Vagina (tissue), 2 donors: Measurements from ENCODE around the gene SLC30A4. TPM values are rescaled to one million over a fixed set of nuclear protein-coding genes. Genes with fewer than 3 reads are reported as not detected.
A peak's percentile ranks its signal among the peaks of the same experiment; 100 is the strongest.

Experiments used
- DNase-seq, 2 donors: peaks; one replicate each; pipeline ENCODE4 v3.0.0-alpha.2; 2017; ENCODE audit errors: extremely low spot score in 2 of 2
- H3K27ac ChIP-seq: fragments of 200-600 bp; sonication (generic); one replicate; pipeline ENCODE4 v1.5.1; 2019
- H3K27me3 ChIP-seq: fragments of 200-600 bp; sonication (generic); one replicate; pipeline ENCODE4 v1.5.1; 2019
- H3K36me3 ChIP-seq, 2 donors: fragments of 200-600 bp; sonication (generic); one replicate each; pipeline ENCODE4 v1.5.1; 2017 to 2019
- H3K4me1 ChIP-seq: fragments of 200-600 bp; sonication (generic); one replicate; pipeline ENCODE4 v1.5.1; 2019
- H3K4me3 ChIP-seq, 2 donors: fragments of 200-600 bp; sonication (generic); 1 replicate in 1 of 2; 2 replicates in 1 of 2; pipeline ENCODE4 v1.5.1; 2016 to 2019
- H3K9me3 ChIP-seq: fragments of 200-600 bp; sonication (generic); one replicate; pipeline ENCODE4 v1.5.1; 2019
- POLR2A ChIP-seq, 2 donors: fragments of 450-650 bp; IDR thresholded peaks; one replicate each; pipeline ENCODE4 v1.6.1; 2017; ENCODE audit warnings: antibody characterized with exemption in 2 of 2, mild to moderate bottlenecking in 2 of 2, moderate library complexity in 2 of 2
- POLR2AphosphoS5 ChIP-seq, 2 donors: sonication (generic); formaldehyde crosslinking; IDR thresholded peaks; one replicate each; pipeline ENCODE4 v1.9.0; 2017; ENCODE audit warnings: antibody characterized with exemption in 2 of 2, mild to moderate bottlenecking in 2 of 2, low read depth in 1 of 2; ENCODE audit not compliant: insufficient read depth in 1 of 2
- intact Hi-C: fragments of 100-400 bp; cut with DNase I; formaldehyde crosslinking; loops from one replicate; pipeline ENCODE4 v1.15.1; 2023
- microRNA counts, 2 donors: library from miRNA; unstranded; fragments of <30 nt; microRNA quantifications; one replicate each; lab custom pipeline; 2016 to 2017
- small RNA-seq: library from RNA; depleted of rRNA; stranded (forward); fragments of <200 nt; gene quantifications from one replicate; pipeline ENCODE3, GENCODE V24; 2016
- total RNA-seq: library from RNA; depleted of rRNA; stranded (reverse); fragments of >200 nt; gene quantifications from one replicate; pipeline ENCODE4 v1.2.3, GENCODE V29; 2016
- TF ChIP-seq, protein P1 (sequence below), 3 experiments: fragments of 450-650 bp in 2 of 3; fragments of 200-600 bp in 1 of 3; sonication (generic) in 1 of 3; IDR thresholded peaks; one replicate each; pipeline ENCODE4 v1.5.1; 2017 to 2019; ENCODE audit warnings: antibody characterized with exemption in 3 of 3, mild to moderate bottlenecking in 2 of 3, moderate library complexity in 2 of 3

SLC30A4 gene
- total RNA-seq, 1 donor from 2014 or later, result 10.3 TPM

GRCh38 chr15:45435124-45435903 lies 87.2 kb downstream of the SLC30A4 start:
- H3K36me3 ChIP-seq, result no peaks in the 10 kb centered on the region
- peaks cover 3% of the 10 kb centered on the region for H3K4me1 ChIP-seq
- H3K27ac ChIP-seq, result no peak overlapping the region
- no peak overlapping the region for H3K4me3 ChIP-seq
- intact Hi-C loops, result no loop called here
- H3K27me3 ChIP-seq, result no peaks in the 10 kb centered on the region
- no peak for DNase-seq
- TF ChIP-seq POLR2A (IDR thresholded peaks at IDR 0.05) (no peak), POLR2AphosphoS5 (IDR thresholded peaks at IDR 0.05; ENCODE audit: insufficient read depth in 1 of 2, low read depth in 1 of 2) (no peak)
- TF ChIP-seq, protein P1, sequence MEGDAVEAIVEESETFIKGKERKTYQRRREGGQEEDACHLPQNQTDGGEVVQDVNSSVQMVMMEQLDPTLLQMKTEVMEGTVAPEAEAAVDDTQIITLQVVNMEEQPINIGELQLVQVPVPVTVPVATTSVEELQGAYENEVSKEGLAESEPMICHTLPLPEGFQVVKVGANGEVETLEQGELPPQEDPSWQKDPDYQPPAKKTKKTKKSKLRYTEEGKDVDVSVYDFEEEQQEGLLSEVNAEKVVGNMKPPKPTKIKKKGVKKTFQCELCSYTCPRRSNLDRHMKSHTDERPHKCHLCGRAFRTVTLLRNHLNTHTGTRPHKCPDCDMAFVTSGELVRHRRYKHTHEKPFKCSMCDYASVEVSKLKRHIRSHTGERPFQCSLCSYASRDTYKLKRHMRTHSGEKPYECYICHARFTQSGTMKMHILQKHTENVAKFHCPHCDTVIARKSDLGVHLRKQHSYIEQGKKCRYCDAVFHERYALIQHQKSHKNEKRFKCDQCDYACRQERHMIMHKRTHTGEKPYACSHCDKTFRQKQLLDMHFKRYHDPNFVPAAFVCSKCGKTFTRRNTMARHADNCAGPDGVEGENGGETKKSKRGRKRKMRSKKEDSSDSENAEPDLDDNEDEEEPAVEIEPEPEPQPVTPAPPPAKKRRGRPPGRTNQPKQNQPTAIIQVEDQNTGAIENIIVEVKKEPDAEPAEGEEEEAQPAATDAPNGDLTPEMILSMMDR (IDR thresholded peaks at IDR 0.05), result no peak
- no peaks in the 10 kb centered on the region for H3K9me3 ChIP-seq

GRCh38 chr15:45434078-45434567 lies 88.4 kb downstream of the SLC30A4 start:
- Histone ChIP-seq H3K36me3 (no peaks in the 10 kb centered on the region), H3K27ac (no peak overlapping the region), H3K27me3 (no peaks in the 10 kb centered on the region), H3K9me3 (no peaks in the 10 kb centered on the region), H3K4me3 (no peak overlapping the region), H3K4me1 (peaks cover 8% of the 10 kb centered on the region)
- intact Hi-C loops, result no loop called here
- DNase-seq, result no peak
- TF ChIP-seq POLR2AphosphoS5 (IDR thresholded peaks at IDR 0.05; ENCODE audit: insufficient read depth in 1 of 2, low read depth in 1 of 2) (no peak), POLR2A (IDR thresholded peaks at IDR 0.05) (no peak)
- TF ChIP-seq, protein P1 (IDR thresholded peaks at IDR 0.05), result no peak

DNA sequence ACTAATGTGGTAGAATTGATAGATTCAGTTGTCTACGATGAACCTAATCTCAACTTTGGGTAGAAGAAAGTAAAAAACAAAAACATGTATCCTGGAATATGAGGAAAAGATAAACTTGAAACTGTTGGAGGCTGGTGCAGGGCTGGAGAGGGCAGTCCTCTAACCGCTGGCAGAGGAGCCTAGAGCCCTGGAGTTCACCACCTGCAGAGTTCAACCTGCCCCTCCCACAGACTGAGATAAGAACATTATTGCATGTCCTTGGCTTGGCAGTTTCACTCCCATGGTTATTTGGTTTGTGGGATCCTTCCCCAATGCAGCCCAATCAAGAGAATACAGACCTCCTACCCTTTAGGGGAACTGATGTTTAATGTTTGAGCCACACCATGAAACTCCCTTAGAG lies 91.0 kb downstream of the SLC30A4 start:
- no peak for TF ChIP-seq POLR2AphosphoS5 (IDR thresholded peaks at IDR 0.05; ENCODE audit: insufficient read depth in 1 of 2, low read depth in 1 of 2)
- TF ChIP-seq, protein P1 (IDR thresholded peaks at IDR 0.05), result no peak
- TF ChIP-seq POLR2A (IDR thresholded peaks at IDR 0.05), result no peak

GRCh38 chr15:45429941-45430792 lies 92.4 kb downstream of the SLC30A4 start:
- Histone ChIP-seq H3K27ac (no peak overlapping the region), H3K27me3 (no peaks in the 10 kb centered on the region), H3K36me3 (no peaks in the 10 kb centered on the region), H3K4me1 (peaks cover 8% of the 10 kb centered on the region), H3K9me3 (no peaks in the 10 kb centered on the region), H3K4me3 (peak overlapping the region; percentile 37 to 41)
- intact Hi-C loops, result no loop called here
- DNase-seq, result no peak
- TF ChIP-seq POLR2AphosphoS5 (IDR thresholded peaks at IDR 0.05; ENCODE audit: insufficient read depth in 1 of 2, low read depth in 1 of 2) (peak in 1 of 2 donors; percentile 43), POLR2A (IDR thresholded peaks at IDR 0.05) (no peak)
- TF ChIP-seq, protein P1 (IDR thresholded peaks at IDR 0.05), result peak; percentile 80 to 95 (median 83)

More for the DNA sequence above, 91.0 kb downstream of the SLC30A4 start:
- Histone ChIP-seq H3K4me1 (peaks cover 8% of the 10 kb centered on the region), H3K9me3 (no peaks in the 10 kb centered on the region), H3K36me3 (no peaks in the 10 kb centered on the region), H3K27ac (no peak overlapping the region), H3K4me3 (no peak overlapping the region), H3K27me3 (no peaks in the 10 kb centered on the region)
- no peak for DNase-seq
- intact Hi-C loops, result no loop called here

MicroRNAs within 50 kb of the gene (microRNA counts, 767-probe panel; counts per million panel counts)
- microRNA hsa-miR-147b (lab: Ali Mortazavi, UCI), result 238 to 261 counts per million in 2 donors

Small RNA genes lying within 50 kb of the gene (small RNA-seq; reads per million reads assigned to genes)
- gene DPPA5P2, result not detected
- not detected for gene SNORA41B

Other genes with a start within 250 kb of the SLC30A4 start
- gene GATM, start 144.2 kb downstream of the SLC30A4 start, total RNA-seq, result 50.1 TPM
- 45.2 TPM for gene BLOC1S6, start 64.6 kb upstream of the SLC30A4 start, total RNA-seq
- gene SQOR, start 112.3 kb upstream of the SLC30A4 start, total RNA-seq, result 52.8 TPM